H9 (cell line): ENCODE data around the gene TSPO. TPM values are rescaled to one million over a fixed set of nuclear protein-coding genes. Genes with fewer than 3 reads are reported as not detected.

Experiments
- DNase-seq: peaks from one replicate; pipeline ENCODE4 v3.0.0-alpha.2; 2017
- H2AFZ ChIP-seq: one replicate; pipeline ENCODE4 v1.6.1; 2013; ENCODE audit warnings: mild to moderate bottlenecking, low read length, control low read depth, moderate library complexity
- H2AK5ac ChIP-seq: 2 replicates; pipeline ENCODE4 v1.6.1; 2013; ENCODE audit warnings: low read length, control low read depth, mixed read lengths; ENCODE audit not compliant: insufficient read length
- H2BK120ac ChIP-seq: one replicate; pipeline ENCODE4 v1.6.1; 2013; ENCODE audit warnings: low read depth, mild to moderate bottlenecking, low read length, control low read depth, inconsistent platforms; ENCODE audit not compliant: poor library complexity, severe bottlenecking
- H2BK12ac ChIP-seq: 2 replicates; pipeline ENCODE4 v1.6.1; 2013; ENCODE audit warnings: low read length, control low read depth, mixed read lengths, low read depth; ENCODE audit not compliant: insufficient read length
- H2BK15ac ChIP-seq: 2 replicates; pipeline ENCODE4 v1.6.1; 2013; ENCODE audit warnings: low read depth, low read length, control low read depth
- H2BK20ac ChIP-seq: one replicate; pipeline ENCODE4 v1.6.1; 2013; ENCODE audit warnings: low read depth, mild to moderate bottlenecking, low read length, control low read depth, inconsistent platforms; ENCODE audit not compliant: poor library complexity, severe bottlenecking
- H2BK5ac ChIP-seq: 2 replicates; pipeline ENCODE4 v1.6.1; 2013; ENCODE audit warnings: low read length, control low read depth, mixed read lengths; ENCODE audit not compliant: insufficient read length
- H3K14ac ChIP-seq: 2 replicates; pipeline ENCODE4 v1.6.1; 2013; ENCODE audit warnings: low read length, control low read depth; ENCODE audit not compliant: insufficient read depth
- H3K18ac ChIP-seq: 2 replicates; pipeline ENCODE4 v1.6.1; 2013; ENCODE audit warnings: low read depth, mild to moderate bottlenecking, mixed read lengths, low read length, control low read depth; ENCODE audit not compliant: insufficient read length
- H3K23ac ChIP-seq: 2 replicates; pipeline ENCODE4 v1.6.1; 2013; ENCODE audit warnings: low read length, control low read depth, mixed read lengths, low read depth; ENCODE audit not compliant: insufficient read length
- H3K23me2 ChIP-seq: 2 replicates; pipeline ENCODE4 v1.6.1; 2013; ENCODE audit warnings: low read depth, mild to moderate bottlenecking, mixed read lengths, low read length, control low read depth; ENCODE audit not compliant: insufficient read length, poor library complexity, severe bottlenecking
- H3K27ac ChIP-seq: 2 replicates; pipeline ENCODE4 v1.5.1; 2013; ENCODE audit warnings: low read length, control low read depth, mixed read lengths, low read depth; ENCODE audit not compliant: insufficient read length
- H3K27me3 ChIP-seq: 2 replicates; pipeline ENCODE4 v1.6.1; 2013; ENCODE audit warnings: low read length, control low read depth, inconsistent platforms; ENCODE audit not compliant: insufficient read depth
- H3K4ac ChIP-seq: 2 replicates; pipeline ENCODE4 v1.6.1; 2013; ENCODE audit warnings: low read depth, mild to moderate bottlenecking, control low read depth, inconsistent platforms, low read length, moderate library complexity
- H3K4me1 ChIP-seq: 2 replicates; pipeline ENCODE4 v1.6.1; 2013; ENCODE audit warnings: low read length, control low read depth, inconsistent platforms; ENCODE audit not compliant: insufficient read depth
- H3K4me2 ChIP-seq: 2 replicates; pipeline ENCODE4 v1.6.1; 2013; ENCODE audit warnings: low read length, control low read depth, mixed read lengths; ENCODE audit not compliant: insufficient read length, insufficient read depth
- H3K56ac ChIP-seq: 2 replicates; pipeline ENCODE4 v1.6.1; 2013; ENCODE audit warnings: low read depth, mild to moderate bottlenecking, mixed read lengths, low read length, control low read depth; ENCODE audit not compliant: insufficient read length
- H3K79me1 ChIP-seq: 2 replicates; pipeline ENCODE4 v1.6.1; 2013; ENCODE audit warnings: low read depth, mild to moderate bottlenecking, moderate library complexity, low read length, control low read depth, inconsistent platforms; ENCODE audit not compliant: insufficient read depth, poor library complexity, severe bottlenecking
- H3K79me2 ChIP-seq: 2 replicates; pipeline ENCODE4 v1.6.1; 2013; ENCODE audit warnings: low read length, control low read depth, inconsistent platforms; ENCODE audit not compliant: insufficient read depth
- H3K9ac ChIP-seq: 2 replicates; pipeline ENCODE4 v1.6.1; 2013; ENCODE audit warnings: low read length, control low read depth, mixed read lengths; ENCODE audit not compliant: insufficient read length; ENCODE audit errors: extremely low read depth
- H3K9me3 ChIP-seq: one replicate; pipeline ENCODE4 v1.6.1; 2013; ENCODE audit warnings: low read depth, low read length, inconsistent platforms; ENCODE audit not compliant: control insufficient read depth
- H3T11ph ChIP-seq: one replicate; pipeline ENCODE4 v1.6.1; 2013; ENCODE audit warnings: mild to moderate bottlenecking, low read length, control low read depth, inconsistent platforms
- H4K20me1 ChIP-seq: one replicate; pipeline ENCODE4 v1.6.1; 2013; ENCODE audit not compliant: control insufficient read depth, insufficient read length, insufficient read depth
- H4K5ac ChIP-seq: 2 replicates; pipeline ENCODE4 v1.6.1; 2013; ENCODE audit warnings: low read depth, mild to moderate bottlenecking, mixed read lengths, low read length, control low read depth; ENCODE audit not compliant: insufficient read length
- H4K8ac ChIP-seq: replicated peaks from 2 replicates; pipeline ENCODE4 v1.6.1; 2013; ENCODE audit warnings: low read length, control low read depth, mixed read lengths, low read depth; ENCODE audit not compliant: insufficient read length
- H4K91ac ChIP-seq: 2 replicates; pipeline ENCODE4 v1.6.1; 2013; ENCODE audit warnings: low read depth, mild to moderate bottlenecking, moderate library complexity, mixed read lengths, low read length, control low read depth; ENCODE audit not compliant: insufficient read length
- H3K27ac Mint-ChIP-seq, 3 experiments: 2 replicates in 2 of 3; 3 replicates in 1 of 3; pipeline ENCODE4 v1.8.0; 2020 to 2021; ENCODE audit warnings: mixed read lengths in 3 of 3, mild to moderate bottlenecking in 1 of 3, moderate library complexity in 1 of 3
- H3K27me3 Mint-ChIP-seq: 2 replicates; pipeline ENCODE4 v1.8.0; 2021; ENCODE audit warnings: low read depth, mild to moderate bottlenecking, moderate library complexity, mixed read lengths
- H3K36me3 Mint-ChIP-seq, 3 experiments: 2 replicates in 2 of 3; 3 replicates in 1 of 3; pipeline ENCODE4 v1.8.0; 2020 to 2021; ENCODE audit warnings: low read depth in 3 of 3, mixed read lengths in 3 of 3; ENCODE audit not compliant: insufficient read depth in 1 of 3
- H3K4me1 Mint-ChIP-seq, 2 experiments: 2 replicates each; pipeline ENCODE4 v1.8.0; 2020; ENCODE audit warnings: mixed read lengths in 2 of 2
- H3K4me3 Mint-ChIP-seq, 2 experiments: 2 replicates in 1 of 2; 3 replicates in 1 of 2; pipeline ENCODE4 v1.8.0; 2020 to 2021; ENCODE audit warnings: mild to moderate bottlenecking in 2 of 2, mixed read lengths in 2 of 2, moderate library complexity in 1 of 2
- H3K9me3 Mint-ChIP-seq, 2 experiments: 2 replicates in 1 of 2; 3 replicates in 1 of 2; pipeline ENCODE4 v1.8.0; 2020; ENCODE audit warnings: mild to moderate bottlenecking in 2 of 2, mixed read lengths in 2 of 2, moderate library complexity in 1 of 2
- WGBS: extraction: QIAGEN DNeasy Blood & Tissue Kit; methylation state at CpG from one replicate; pipeline ENCODE4 v1.1.7; 2013; ENCODE audit warnings: missing lambda C conversion rate, low lambda C conversion rate, mixed read lengths; ENCODE audit not compliant: insufficient read length; ENCODE audit errors: extremely low coverage; 5-methylcytosine and 5-hydroxymethylcytosine counted together
- total RNA-seq: library from RNA; stranded (reverse); gene quantifications from 2 replicates; pipeline ENCODE4 v1.2.1, GENCODE V29; 2021
- TF ChIP-seq, protein P1 (sequence below): fragments of 200-600 bp; sonication (generic); conservative IDR thresholded peaks from 3 replicates; pipeline ENCODE4 v1.8.0; 2021; ENCODE audit warnings: antibody characterized with exemption, mild to moderate bottlenecking

The TSPO gene
- total RNA-seq, 1 experiment from 2014 or later = 14.8 TPM

DNA sequence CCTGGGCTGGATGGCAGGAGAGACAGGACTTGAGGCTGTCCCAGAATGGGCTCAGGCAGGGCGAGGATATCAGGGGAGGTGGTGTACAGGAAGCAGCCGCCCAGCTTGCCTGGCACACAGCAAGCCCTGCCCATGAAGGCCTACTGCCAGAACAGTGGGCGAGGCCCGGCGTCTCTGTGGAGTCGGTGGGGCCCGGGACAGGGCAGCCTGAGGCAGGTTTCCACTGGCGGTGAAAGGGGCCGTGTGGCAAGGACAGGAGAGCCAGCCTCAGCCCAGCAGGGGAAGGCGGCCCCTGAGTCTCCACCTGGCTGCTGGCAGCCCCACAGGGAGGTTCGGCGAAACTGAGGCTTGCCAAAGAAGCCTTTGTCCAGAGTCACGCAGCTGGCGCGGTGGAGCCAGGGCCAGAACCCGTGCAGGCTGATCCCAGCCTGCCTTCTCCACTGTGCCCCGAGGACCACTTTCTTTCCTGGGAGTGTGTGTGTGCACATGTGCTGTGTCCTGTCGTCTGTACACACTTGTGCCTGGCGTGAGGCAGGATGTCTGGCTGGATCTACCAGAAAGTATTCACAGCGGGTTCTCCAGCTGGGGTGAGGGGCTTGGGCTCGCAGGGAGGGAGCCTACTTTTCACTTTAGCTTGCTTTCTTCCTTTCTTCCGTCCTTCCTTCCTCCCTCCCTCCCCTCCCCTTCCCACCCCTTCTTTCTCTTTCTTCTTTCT, 1.2 kb downstream of the TSPO start:
- no peak overlapping the region for H2BK20ac ChIP-seq
- no peaks in the 10 kb centered on the region for H3K79me1 ChIP-seq
- H3T11ph ChIP-seq = no peak overlapping the region
- no peaks in the 10 kb centered on the region; the same call in 1 of the 2 replicates for H3K27me3 ChIP-seq
- no peak overlapping the region for H3K9ac ChIP-seq
- no peaks in the 10 kb centered on the region for H3K23me2 ChIP-seq
- H3K27ac Mint-ChIP-seq = no peak overlapping the region
- H3K56ac ChIP-seq = no peak overlapping the region
- H2BK120ac ChIP-seq = no peak overlapping the region
- H4K20me1 ChIP-seq = no peaks in the 10 kb centered on the region
- H3K4me1 ChIP-seq = no peaks in the 10 kb centered on the region; the same call in 1 of the 2 replicates
- H3K36me3 Mint-ChIP-seq = no peaks in the 10 kb centered on the region
- H2BK5ac ChIP-seq = no peak overlapping the region
- WGBS = no CpG with 5 or more reads among the region's 22 CpGs
- H3K9me3 ChIP-seq = no peaks in the 10 kb centered on the region
- H3K27ac ChIP-seq = no peak overlapping the region
- H3K4me3 Mint-ChIP-seq = peak overlapping the region in 1 of 2 experiments; percentile 73; a peak in 4 of 5 replicates
- H3K79me2 ChIP-seq = no peaks in the 10 kb centered on the region
- TF ChIP-seq, protein P1, sequence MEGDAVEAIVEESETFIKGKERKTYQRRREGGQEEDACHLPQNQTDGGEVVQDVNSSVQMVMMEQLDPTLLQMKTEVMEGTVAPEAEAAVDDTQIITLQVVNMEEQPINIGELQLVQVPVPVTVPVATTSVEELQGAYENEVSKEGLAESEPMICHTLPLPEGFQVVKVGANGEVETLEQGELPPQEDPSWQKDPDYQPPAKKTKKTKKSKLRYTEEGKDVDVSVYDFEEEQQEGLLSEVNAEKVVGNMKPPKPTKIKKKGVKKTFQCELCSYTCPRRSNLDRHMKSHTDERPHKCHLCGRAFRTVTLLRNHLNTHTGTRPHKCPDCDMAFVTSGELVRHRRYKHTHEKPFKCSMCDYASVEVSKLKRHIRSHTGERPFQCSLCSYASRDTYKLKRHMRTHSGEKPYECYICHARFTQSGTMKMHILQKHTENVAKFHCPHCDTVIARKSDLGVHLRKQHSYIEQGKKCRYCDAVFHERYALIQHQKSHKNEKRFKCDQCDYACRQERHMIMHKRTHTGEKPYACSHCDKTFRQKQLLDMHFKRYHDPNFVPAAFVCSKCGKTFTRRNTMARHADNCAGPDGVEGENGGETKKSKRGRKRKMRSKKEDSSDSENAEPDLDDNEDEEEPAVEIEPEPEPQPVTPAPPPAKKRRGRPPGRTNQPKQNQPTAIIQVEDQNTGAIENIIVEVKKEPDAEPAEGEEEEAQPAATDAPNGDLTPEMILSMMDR = no peak
- H2AFZ ChIP-seq = no peak overlapping the region
- no peak overlapping the region for H3K4ac ChIP-seq
- no peak overlapping the region for H2AK5ac ChIP-seq
- DNase-seq = no peak
- H2BK12ac ChIP-seq = no peak overlapping the region
- peak overlapping the region; percentile 50 for H3K4me2 ChIP-seq
- no peak overlapping the region for H4K8ac ChIP-seq
- no peak overlapping the region for H3K18ac ChIP-seq
- H3K4me1 Mint-ChIP-seq = peaks cover 3 to 25% of the 10 kb centered on the region in 2 experiments
- H4K91ac ChIP-seq = no peak overlapping the region
- H3K14ac ChIP-seq = peak overlapping the region; percentile 10; the same call in 1 of the 2 replicates
- H3K27me3 Mint-ChIP-seq = peaks cover 22% of the 10 kb centered on the region
- H2BK15ac ChIP-seq = 0 out of 2 replicates have a peak overlapping the region, but pooled peaks have one; percentile 13
- H4K5ac ChIP-seq = no peak overlapping the region
- no peaks in the 10 kb centered on the region for H3K9me3 Mint-ChIP-seq
- no peak overlapping the region for H3K23ac ChIP-seq
